ENCODE results near the gene BCL2L12.

BCL2L12 gene

DNA sequence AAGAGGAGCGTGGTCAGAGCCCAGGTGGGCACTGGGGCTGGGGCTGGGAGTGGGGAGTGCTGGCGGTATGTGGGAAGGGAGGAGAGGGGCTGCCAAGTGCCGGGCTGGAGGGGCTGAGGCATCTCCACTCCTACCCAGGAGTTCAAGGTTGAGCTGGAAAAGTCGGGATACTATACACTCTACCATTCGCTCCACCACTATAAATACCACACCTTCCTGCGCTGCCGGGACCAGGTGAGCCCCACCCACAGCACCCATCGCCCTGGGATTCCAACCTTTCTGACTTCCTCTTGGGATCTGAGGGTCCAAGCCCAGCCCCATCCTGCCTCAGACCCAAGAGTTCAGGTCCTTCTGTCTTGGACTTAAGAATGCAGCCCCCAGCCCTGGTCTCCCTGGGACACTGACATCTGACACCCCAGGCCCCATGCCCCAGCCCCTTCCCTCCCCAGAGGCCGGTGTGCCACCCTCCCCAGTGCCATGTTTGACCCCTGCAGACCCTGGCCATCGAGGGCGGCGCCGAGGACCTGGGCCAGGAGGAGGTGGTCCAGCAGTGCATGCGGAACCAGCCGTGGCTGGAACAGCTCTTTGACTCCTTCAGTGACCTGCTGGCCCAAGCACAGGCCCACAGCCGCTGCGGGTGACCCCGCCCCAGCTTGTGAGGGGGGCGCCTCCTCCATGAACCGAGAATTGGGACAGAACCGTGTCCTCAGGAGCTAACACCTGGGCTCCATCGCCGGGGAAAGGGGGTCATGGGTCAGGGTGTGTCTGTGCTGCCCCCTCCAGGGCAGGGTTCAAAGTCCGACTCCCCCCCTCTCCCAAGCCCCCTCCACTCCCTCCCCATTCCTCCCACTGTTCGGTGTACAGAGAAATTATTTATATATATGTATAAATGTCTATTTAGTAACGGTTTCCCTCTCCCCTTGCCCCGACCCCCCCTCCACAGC, 40.5 kb upstream of the BCL2L12 start:
- TF ChIP-seq SNAI2 (CRISPR knock-in tag; IDR thresholded peaks at IDR 0.05) = no peak
- no peak for ATAC-seq

DNA sequence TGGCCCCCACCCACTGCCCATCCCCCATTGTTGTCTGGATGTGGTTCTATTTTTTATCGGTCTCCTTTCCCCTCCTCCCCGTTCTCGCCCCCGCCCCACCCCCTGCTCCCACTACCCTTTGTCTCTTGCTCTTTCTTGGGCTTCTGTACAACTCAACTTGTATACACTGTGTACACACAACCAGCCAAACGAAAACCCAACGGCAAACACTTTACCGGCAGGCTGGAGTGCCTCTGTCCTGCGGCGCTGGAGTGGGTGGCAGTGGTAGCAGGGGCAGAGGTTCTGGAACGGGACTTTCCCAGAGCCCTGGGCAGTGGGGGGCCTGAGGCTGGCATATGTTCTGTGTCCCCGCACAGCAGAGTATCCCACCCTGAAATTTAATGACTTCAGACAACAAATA, 39.5 kb upstream of the BCL2L12 start:
- ATAC-seq = no peak
- TF ChIP-seq, protein P1, sequence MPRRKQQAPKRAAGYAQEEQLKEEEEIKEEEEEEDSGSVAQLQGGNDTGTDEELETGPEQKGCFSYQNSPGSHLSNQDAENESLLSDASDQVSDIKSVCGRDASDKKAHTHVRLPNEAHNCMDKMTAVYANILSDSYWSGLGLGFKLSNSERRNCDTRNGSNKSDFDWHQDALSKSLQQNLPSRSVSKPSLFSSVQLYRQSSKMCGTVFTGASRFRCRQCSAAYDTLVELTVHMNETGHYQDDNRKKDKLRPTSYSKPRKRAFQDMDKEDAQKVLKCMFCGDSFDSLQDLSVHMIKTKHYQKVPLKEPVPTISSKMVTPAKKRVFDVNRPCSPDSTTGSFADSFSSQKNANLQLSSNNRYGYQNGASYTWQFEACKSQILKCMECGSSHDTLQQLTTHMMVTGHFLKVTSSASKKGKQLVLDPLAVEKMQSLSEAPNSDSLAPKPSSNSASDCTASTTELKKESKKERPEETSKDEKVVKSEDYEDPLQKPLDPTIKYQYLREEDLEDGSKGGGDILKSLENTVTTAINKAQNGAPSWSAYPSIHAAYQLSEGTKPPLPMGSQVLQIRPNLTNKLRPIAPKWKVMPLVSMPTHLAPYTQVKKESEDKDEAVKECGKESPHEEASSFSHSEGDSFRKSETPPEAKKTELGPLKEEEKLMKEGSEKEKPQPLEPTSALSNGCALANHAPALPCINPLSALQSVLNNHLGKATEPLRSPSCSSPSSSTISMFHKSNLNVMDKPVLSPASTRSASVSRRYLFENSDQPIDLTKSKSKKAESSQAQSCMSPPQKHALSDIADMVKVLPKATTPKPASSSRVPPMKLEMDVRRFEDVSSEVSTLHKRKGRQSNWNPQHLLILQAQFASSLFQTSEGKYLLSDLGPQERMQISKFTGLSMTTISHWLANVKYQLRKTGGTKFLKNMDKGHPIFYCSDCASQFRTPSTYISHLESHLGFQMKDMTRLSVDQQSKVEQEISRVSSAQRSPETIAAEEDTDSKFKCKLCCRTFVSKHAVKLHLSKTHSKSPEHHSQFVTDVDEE (CRISPR knock-in tag; IDR thresholded peaks at IDR 0.05) = no peak

DNA sequence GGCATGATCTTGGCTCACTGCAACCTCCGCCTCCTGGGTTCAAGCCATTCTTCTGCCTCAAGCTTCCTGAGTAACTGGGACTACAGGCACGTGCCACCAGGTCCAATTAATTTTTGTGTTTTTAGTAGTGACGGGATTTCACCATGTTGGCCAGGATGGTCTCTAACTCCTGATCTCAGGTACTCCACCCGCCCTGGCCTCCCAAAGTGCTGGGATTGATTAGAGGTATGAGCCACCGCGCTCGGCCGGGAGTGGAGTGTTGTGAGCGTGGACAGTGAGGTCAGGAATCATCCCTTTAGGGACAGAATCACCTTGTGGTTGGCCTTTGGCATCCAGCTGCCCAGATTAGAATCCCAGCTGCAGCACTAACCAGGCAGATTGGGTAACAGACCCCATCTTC, 36.1 kb upstream of the BCL2L12 start:
- ATAC-seq = no peak
- TF ChIP-seq SNAI2 (CRISPR knock-in tag; IDR thresholded peaks at IDR 0.05) (no peak), ZNF565 (CRISPR knock-in tag; conservative IDR thresholded peaks at IDR 0.05; ENCODE audit: low read depth) (no peak), ZFP30 (CRISPR knock-in tag; IDR thresholded peaks at IDR 0.05) (no peak), TCF4 (CRISPR knock-in tag; IDR thresholded peaks at IDR 0.05; ENCODE audit: borderline replicate concordance) (no peak), BACH2 (CRISPR knock-in tag; IDR thresholded peaks at IDR 0.05; ENCODE audit: borderline replicate concordance) (no peak), ZNF8 (CRISPR knock-in tag; IDR thresholded peaks at IDR 0.05) (no peak), PATZ1 (CRISPR knock-in tag; IDR thresholded peaks at IDR 0.05; ENCODE audit: borderline replicate concordance) (no peak), ESRRG (CRISPR knock-in tag; IDR thresholded peaks at IDR 0.05) (no peak), OSR1 (CRISPR knock-in tag; IDR thresholded peaks at IDR 0.05) (no peak), PPARA (CRISPR knock-in tag; IDR thresholded peaks at IDR 0.05; ENCODE audit: borderline replicate concordance) (no peak), ISL1 (CRISPR knock-in tag; IDR thresholded peaks at IDR 0.05) (no peak), TOX (CRISPR knock-in tag; IDR thresholded peaks at IDR 0.05; ENCODE audit: borderline replicate concordance) (no peak), ZNF70 (CRISPR knock-in tag; IDR thresholded peaks at IDR 0.05) (no peak), ZC3H10 (CRISPR knock-in tag; IDR thresholded peaks at IDR 0.05) (no peak), CREB5 (CRISPR knock-in tag; IDR thresholded peaks at IDR 0.05; ENCODE audit: low read depth) (no peak)

DNA sequence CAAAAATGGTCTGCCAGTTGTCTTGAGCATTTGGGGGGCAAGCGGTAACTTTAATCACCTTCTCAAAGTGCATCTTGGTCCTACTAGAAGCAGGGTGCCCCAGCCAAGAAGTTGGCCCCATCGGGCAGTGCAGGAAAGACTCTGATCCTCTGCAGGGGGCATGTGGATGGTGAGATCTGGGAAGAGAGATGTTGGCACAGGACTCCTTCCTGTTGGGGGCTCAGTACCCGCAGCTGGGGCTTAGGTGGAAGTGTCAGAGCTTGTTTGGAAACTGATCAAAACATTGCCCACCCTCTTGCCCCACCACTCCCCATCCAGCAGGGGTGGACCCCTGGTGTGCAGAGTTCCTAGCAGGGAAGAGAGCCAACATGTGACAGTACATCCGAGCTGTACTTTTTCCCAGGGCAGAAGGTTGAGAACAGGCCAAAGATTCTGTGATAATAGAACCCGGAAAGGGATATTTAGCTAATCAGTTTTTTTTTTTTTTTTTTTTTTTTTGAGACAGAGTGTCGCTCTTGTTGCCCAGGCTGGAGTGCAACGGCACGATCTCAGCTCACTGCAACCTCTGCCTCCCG, 34.6 kb upstream of the BCL2L12 start:
- ATAC-seq = peak; percentile 35

More for the DNA sequence above, 34.6 kb upstream of the BCL2L12 start:
- TF ChIP-seq OSR1 (CRISPR knock-in tag; IDR thresholded peaks at IDR 0.05) = no peak
- no peak for TF ChIP-seq GLIS3 (CRISPR knock-in tag; IDR thresholded peaks at IDR 0.05)
- TF ChIP-seq, protein P1 (CRISPR knock-in tag; IDR thresholded peaks at IDR 0.05) = no peak
- no peak for TF ChIP-seq PPARA (CRISPR knock-in tag; IDR thresholded peaks at IDR 0.05; ENCODE audit: borderline replicate concordance)
- no peak for TF ChIP-seq TOX (CRISPR knock-in tag; IDR thresholded peaks at IDR 0.05; ENCODE audit: borderline replicate concordance)
- no peak for TF ChIP-seq CSDC2 (CRISPR knock-in tag; IDR thresholded peaks at IDR 0.05)
- TF ChIP-seq ZNF8 (CRISPR knock-in tag; IDR thresholded peaks at IDR 0.05) = no peak
- TF ChIP-seq, protein P2, sequence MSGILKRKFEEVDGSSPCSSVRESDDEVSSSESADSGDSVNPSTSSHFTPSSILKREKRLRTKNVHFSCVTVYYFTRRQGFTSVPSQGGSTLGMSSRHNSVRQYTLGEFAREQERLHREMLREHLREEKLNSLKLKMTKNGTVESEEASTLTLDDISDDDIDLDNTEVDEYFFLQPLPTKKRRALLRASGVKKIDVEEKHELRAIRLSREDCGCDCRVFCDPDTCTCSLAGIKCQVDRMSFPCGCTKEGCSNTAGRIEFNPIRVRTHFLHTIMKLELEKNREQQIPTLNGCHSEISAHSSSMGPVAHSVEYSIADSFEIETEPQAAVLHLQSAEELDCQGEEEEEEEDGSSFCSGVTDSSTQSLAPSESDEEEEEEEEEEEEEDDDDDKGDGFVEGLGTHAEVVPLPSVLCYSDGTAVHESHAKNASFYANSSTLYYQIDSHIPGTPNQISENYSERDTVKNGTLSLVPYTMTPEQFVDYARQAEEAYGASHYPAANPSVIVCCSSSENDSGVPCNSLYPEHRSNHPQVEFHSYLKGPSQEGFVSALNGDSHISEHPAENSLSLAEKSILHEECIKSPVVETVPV (CRISPR knock-in tag; IDR thresholded peaks at IDR 0.05) = no peak
